ENCODE data around the gene RPL9. TPM values are rescaled to one million over a fixed set of nuclear protein-coding genes. Genes with fewer than 3 reads are reported as not detected.

The RPL9 gene
- total and polyA plus RNA-seq, 2 of the 13 experiments (the other 11 are each of a cell fraction or from before 2014, with no cell fraction given), result 993 to 2,148 TPM

- no peak for TF ChIP-seq PATZ1 (CRISPR knock-in tag; IDR thresholded peaks at IDR 0.05)
- no peak for TF ChIP-seq CREB3 (CRISPR knock-in tag; IDR thresholded peaks at IDR 0.05)
- no peak for TF ChIP-seq NCOA1 (CRISPR knock-in tag; IDR thresholded peaks at IDR 0.05)
- TF ChIP-seq HDAC6 (IDR thresholded peaks at IDR 0.05; ENCODE audit: low read depth, low read length), result no peak
- TF ChIP-seq YY1 (IDR thresholded peaks at IDR 0.05; ENCODE audit: insufficient read depth, insufficient replicate concordance, low read depth, low read length), result no peak
- TF ChIP-seq POLR2G (IDR thresholded peaks at IDR 0.05; ENCODE audit: low read depth, low read length), result peak; percentile 71
- TF ChIP-seq, protein P1, sequence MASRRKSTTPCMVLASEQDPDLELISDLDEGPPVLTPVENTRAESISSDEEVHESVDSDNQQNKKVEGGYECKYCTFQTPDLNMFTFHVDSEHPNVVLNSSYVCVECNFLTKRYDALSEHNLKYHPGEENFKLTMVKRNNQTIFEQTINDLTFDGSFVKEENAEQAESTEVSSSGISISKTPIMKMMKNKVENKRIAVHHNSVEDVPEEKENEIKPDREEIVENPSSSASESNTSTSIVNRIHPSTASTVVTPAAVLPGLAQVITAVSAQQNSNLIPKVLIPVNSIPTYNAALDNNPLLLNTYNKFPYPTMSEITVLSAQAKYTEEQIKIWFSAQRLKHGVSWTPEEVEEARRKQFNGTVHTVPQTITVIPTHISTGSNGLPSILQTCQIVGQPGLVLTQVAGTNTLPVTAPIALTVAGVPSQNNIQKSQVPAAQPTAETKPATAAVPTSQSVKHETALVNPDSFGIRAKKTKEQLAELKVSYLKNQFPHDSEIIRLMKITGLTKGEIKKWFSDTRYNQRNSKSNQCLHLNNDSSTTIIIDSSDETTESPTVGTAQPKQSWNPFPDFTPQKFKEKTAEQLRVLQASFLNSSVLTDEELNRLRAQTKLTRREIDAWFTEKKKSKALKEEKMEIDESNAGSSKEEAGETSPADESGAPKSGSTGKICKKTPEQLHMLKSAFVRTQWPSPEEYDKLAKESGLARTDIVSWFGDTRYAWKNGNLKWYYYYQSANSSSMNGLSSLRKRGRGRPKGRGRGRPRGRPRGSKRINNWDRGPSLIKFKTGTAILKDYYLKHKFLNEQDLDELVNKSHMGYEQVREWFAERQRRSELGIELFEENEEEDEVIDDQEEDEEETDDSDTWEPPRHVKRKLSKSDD (CRISPR knock-in tag; IDR thresholded peaks at IDR 0.05; ENCODE audit: low read depth), result no peak
- TF ChIP-seq AGO2 (optimal IDR thresholded peaks at IDR 0.05; ENCODE audit: low read depth, low read length), result peak; percentile 85
- TF ChIP-seq MBD4 (IDR thresholded peaks at IDR 0.05; ENCODE audit: borderline replicate concordance, low read length), result peak; percentile 70; the same call in 1 of the 2 replicates
- TF ChIP-seq RXRB (CRISPR knock-in tag; IDR thresholded peaks at IDR 0.05; ENCODE audit: borderline replicate concordance), result no peak
- peak; percentile 84 for TF ChIP-seq PAF1 (CRISPR knock-in tag; IDR thresholded peaks at IDR 0.05)
- TF ChIP-seq ZNF772 (CRISPR knock-in tag; IDR thresholded peaks at IDR 0.05), result no peak
- no peak for TF ChIP-seq HOMEZ (CRISPR knock-in tag; IDR thresholded peaks at IDR 0.05; ENCODE audit: low read depth)
- TF ChIP-seq SMAD3 (CRISPR knock-in tag; IDR thresholded peaks at IDR 0.05), result 0 out of 2 replicates have a peak, but pooled peaks have one; percentile 29
- TF ChIP-seq ZNF605 (CRISPR knock-in tag; IDR thresholded peaks at IDR 0.05), result no peak
- TF ChIP-seq ZBTB14 (CRISPR knock-in tag; IDR thresholded peaks at IDR 0.05), result no peak
- TF ChIP-seq DNMT3B (CRISPR knock-in tag; conservative IDR thresholded peaks at IDR 0.05), result no peak
- TF ChIP-seq ZNF34 (CRISPR knock-in tag; IDR thresholded peaks at IDR 0.05; ENCODE audit: borderline replicate concordance), result no peak
- TF ChIP-seq KLF6 (CRISPR knock-in tag; IDR thresholded peaks at IDR 0.05), result 0 out of 2 replicates have a peak, but pooled peaks have one; percentile 27
These were observed 39.4 kb upstream of the RPL9 start (continued) for GRCh38 chr4:39497909-39498726.

Measured in HepG2 (cell line).